GM12872 (cell line): ENCODE measurements around the gene CGB2.

ENCODE experiments used
- CTCF ChIP-seq: IDR thresholded peaks from 3 replicates; pipeline ENCODE4 v1.5.1; 2011; ENCODE audit warnings: low read depth, mild to moderate bottlenecking, low read length, moderate library complexity; ENCODE audit not compliant: insufficient read depth

Gene CGB2

GRCh38 chr19:49061445-49061844, 29.8 kb downstream of the CGB2 start:
- TF ChIP-seq CTCF = no peak

- no peak for TF ChIP-seq CTCF
Observed at GRCh38 chr19:49064029-49064629, 32.4 kb downstream of the CGB2 start.

GRCh38 chr19:49064768-49065611, 33.3 kb downstream of the CGB2 start, which contains the start of gene NTF4:
Gene NTF4, minus strand, starts transcription at chr19:49064818. Its CDS starts 2,821 bp downstream, at chr19:49061997.
- TF ChIP-seq CTCF = no peak

- TF ChIP-seq CTCF = no peak
Observed at GRCh38 chr19:49065905-49066512, 34.3 kb downstream of the CGB2 start.

- TF ChIP-seq CTCF = no peak
Observed at GRCh38 chr19:49067554-49067953, 35.9 kb downstream of the CGB2 start.

- no peak for TF ChIP-seq CTCF
Observed at GRCh38 chr19:49069026-49069425, 37.3 kb downstream of the CGB2 start.

GRCh38 chr19:49070416-49070815, 38.7 kb downstream of the CGB2 start:
- TF ChIP-seq CTCF = no peak
